Mammary epithelial cell (primary cell): ENCODE results near the gene FOXD1.

Experiments used
- CTCF ChIP-seq, 2 donors: IDR thresholded peaks in 1 of 2; conservative IDR thresholded peaks in 1 of 2; 2 replicates each; pipeline ENCODE4 v1.5.1; 2011 to 2012; ENCODE audit warnings: inconsistent platforms in 2 of 2, low read length in 2 of 2, mild to moderate bottlenecking in 2 of 2, control low read depth in 1 of 2, low read depth in 1 of 2; ENCODE audit not compliant: insufficient read depth in 1 of 2; ENCODE audit errors: extremely low read depth in 1 of 2
- EZH2 ChIP-seq: IDR thresholded peaks from 2 replicates; pipeline ENCODE4 v1.6.1; 2012; ENCODE audit warnings: low read length, inconsistent platforms, borderline replicate concordance

GRCh38 chr5:73434907-73435306 lies 13.7 kb downstream of the FOXD1 start:
- TF ChIP-seq CTCF (conservative IDR thresholded peaks at IDR 0.05 in 1 of 2, IDR thresholded peaks at IDR 0.05 in 1 of 2; ENCODE audit: extremely low read depth in 1 of 2, insufficient read depth in 1 of 2, low read depth in 1 of 2, low read length in 2 of 2): no peak
- TF ChIP-seq EZH2: no peak
